K562 (cell line): ENCODE measurements around the gene SYN1. TPM values are rescaled to one million over a fixed set of nuclear protein-coding genes. Genes with fewer than 3 reads are reported as not detected.

Source experiments
- ATAC-seq: fragments of 200-7000 bp; cut with Tn5 transposase; 3 replicates; pipeline ENCODE4 v1.9.1; 2020; ENCODE audit warnings: moderate library complexity
- BruUV-seq: library from RNA; stranded (reverse); fragments of 400-500 nt; replicated peaks from 2 replicates; lab custom pipeline; 2021; lab: Mats Ljungman, UMichigan
- CTCF ChIA-PET: fragments of 300-600 bp; formaldehyde crosslinking; extraction: SDS; loops from one replicate; lab custom pipeline; 2021; ENCODE audit warnings: low intra/inter-chr PET ratio; lab: Yijun Ruan, JAX
- POLR2A ChIA-PET: fragments of 300-600, 350-650 bp; sonication (Branson Sonifier 250); formaldehyde crosslinking; extraction: SDS; loops from one replicate; lab custom pipeline; 2021; ENCODE audit warnings: antibody characterized with exemption, inconsistent platforms; lab: Yijun Ruan, JAX
- DNase-seq, 4 experiments: peaks; one replicate each; pipeline versions ENCODE4 v3.0.0 to v3.0.0-alpha.2; 2011 to 2018; ENCODE audit warnings: low spot score in 3 of 4, mixed read lengths in 3 of 4; ENCODE audit errors: extremely low read depth in 1 of 4
- FAIRE-seq: peaks from 2 replicates; lab custom pipeline; 2011; peaks lifted over from hg19 to GRCh38; lab: Jason Lieb, UNC
- H2AFZ ChIP-seq: 2 replicates; pipeline ENCODE4 v1.6.0; 2011; ENCODE audit warnings: low read depth, low read length, control low read depth, inconsistent platforms
- H3K27ac ChIP-seq: fragments of 200-600 bp; 3 replicates; pipeline ENCODE4 v1.8.0; 2011; ENCODE audit warnings: low read depth, mild to moderate bottlenecking, control low read depth, inconsistent platforms, low read length, moderate library complexity, mixed read lengths; ENCODE audit errors: extremely low read depth
- H3K27me3 ChIP-seq, 2 experiments: fragments of 300-600 bp in 1 of 2; 2 replicates in 1 of 2; 3 replicates in 1 of 2; pipeline versions ENCODE4 v1.6.0 to v1.8.0; 2011; ENCODE audit warnings: inconsistent platforms in 2 of 2, low read length in 2 of 2, mild to moderate bottlenecking in 1 of 2, mixed read lengths in 1 of 2, moderate library complexity in 1 of 2; ENCODE audit not compliant: control insufficient read depth in 2 of 2, insufficient read depth in 2 of 2
- H3K36me3 ChIP-seq: fragments of 300-600 bp; 3 replicates; pipeline ENCODE4 v1.8.0; 2011; ENCODE audit warnings: mild to moderate bottlenecking, low read length, inconsistent platforms; ENCODE audit not compliant: control insufficient read depth, insufficient read depth
- H3K4me1 ChIP-seq, 2 experiments: fragments of 200-600 bp in 1 of 2; replicated peaks in 1 of 2; 2 replicates in 1 of 2; 3 replicates in 1 of 2; pipeline versions ENCODE4 v1.5.1 to v1.8.0; 2011; ENCODE audit warnings: inconsistent platforms in 2 of 2, low read length in 2 of 2, mild to moderate bottlenecking in 1 of 2, mixed read lengths in 1 of 2, moderate library complexity in 1 of 2; ENCODE audit not compliant: control insufficient read depth in 2 of 2, insufficient read depth in 2 of 2
- H3K4me2 ChIP-seq: 2 replicates; pipeline ENCODE4 v1.6.1; 2011; ENCODE audit warnings: low read length, control low read depth, inconsistent platforms, mixed read lengths; ENCODE audit not compliant: insufficient read depth
- H3K4me3 ChIP-seq: fragments of 200-600 bp; sonication (generic), shearing (Covaris generic); 2 replicates; pipeline ENCODE4 v1.5.1; 2016; ENCODE audit warnings: control low read depth, inconsistent platforms
- H3K79me2 ChIP-seq: fragments of 200-600 bp; 3 replicates; pipeline ENCODE4 v1.8.0; 2011; ENCODE audit warnings: low read length, inconsistent platforms; ENCODE audit not compliant: control insufficient read depth, insufficient read depth
- H3K9ac ChIP-seq, 2 experiments: 2 replicates each; pipeline versions ENCODE4 v1.6.0 to v1.6.1; 2011; ENCODE audit warnings: low read depth in 2 of 2, low read length in 2 of 2, control low read depth in 1 of 2, inconsistent platforms in 1 of 2, mild to moderate bottlenecking in 1 of 2, mixed read lengths in 1 of 2; ENCODE audit not compliant: insufficient read depth in 1 of 2
- H3K9me1 ChIP-seq: one replicate; pipeline ENCODE4 v1.6.0; 2011; ENCODE audit warnings: inconsistent platforms, mild to moderate bottlenecking, low read length, moderate library complexity; ENCODE audit not compliant: control insufficient read depth, insufficient read depth
- H3K9me3 ChIP-seq: replicated peaks from 2 replicates; pipeline ENCODE4 v1.5.1; 2011; ENCODE audit warnings: low read depth, low read length, inconsistent platforms; ENCODE audit not compliant: control insufficient read depth, insufficient read depth
- H4K20me1 ChIP-seq: replicated peaks from 2 replicates; pipeline ENCODE4 v1.6.1; 2011; ENCODE audit warnings: low read length, inconsistent platforms, mixed read lengths; ENCODE audit not compliant: control insufficient read depth, insufficient read depth
- BRD9 ChIP-seq: fragments of 450-650 bp; IDR thresholded peaks from 2 replicates; pipeline ENCODE4 v1.6.1; 2018; ENCODE audit warnings: low read depth; ENCODE audit not compliant: partially characterized antibody
- CXXC5 ChIP-seq: fragments of 250-450 bp; sonication (Bioruptor Pico); IDR thresholded peaks from 2 replicates; pipeline ENCODE4 v1.8.0; 2022; ENCODE audit warnings: inconsistent platforms, mild to moderate bottlenecking, moderate library complexity
- FOXM1 ChIP-seq, 2 experiments: fragments of 450-650 bp in 1 of 2; sonication (generic) in 1 of 2; formaldehyde crosslinking in 1 of 2; IDR thresholded peaks; 2 replicates each; pipeline versions ENCODE4 v1.6.1 to v1.9.0; 2017 to 2022; ENCODE audit warnings: low read depth in 2 of 2, mild to moderate bottlenecking in 2 of 2, missing genetic modification reagents in 1 of 2, moderate library complexity in 1 of 2
- NRF1 ChIP-seq, 2 experiments: fragments of 450-650 bp; IDR thresholded peaks in 1 of 2; conservative IDR thresholded peaks in 1 of 2; 2 replicates each; pipeline ENCODE4 v1.6.1; 2014; ENCODE audit warnings: mild to moderate bottlenecking in 2 of 2
- POLR2G ChIP-seq: fragments of 200-400 bp; formaldehyde crosslinking; IDR thresholded peaks from 2 replicates; pipeline ENCODE4 v1.6.1; 2017; ENCODE audit warnings: low read depth, mild to moderate bottlenecking, antibody characterized with exemption, low read length, moderate library complexity
- REST ChIP-seq, 2 experiments: fragments of 450-650 bp; formaldehyde crosslinking in 1 of 2; IDR thresholded peaks; 2 replicates each; pipeline versions ENCODE4 v1.4.0 to v1.6.1; 2014 to 2020; ENCODE audit warnings: mild to moderate bottlenecking in 2 of 2, borderline replicate concordance in 1 of 2, low read depth in 1 of 2
- SRF ChIP-seq, 2 experiments: fragments of 250-450, 450-650 bp in 1 of 2; sonication (Bioruptor Pico) in 1 of 2; sonication (generic) in 1 of 2; formaldehyde crosslinking; IDR thresholded peaks; 2 replicates each; pipeline versions ENCODE4 v1.5.0 to v1.5.1; 2020 to 2022; ENCODE audit warnings: mild to moderate bottlenecking in 1 of 2, missing genetic modification reagents in 1 of 2
- ZNF589 ChIP-seq: fragments of 200-800 bp; sonication (Bioruptor generic); IDR thresholded peaks from 2 replicates; pipeline ENCODE4 v1.6.1; 2016; ENCODE audit warnings: low read depth, missing genetic modification characterization, missing compliant biosample characterization
- WGBS: fragments of 100-300 bp; shearing (Covaris generic); methylation state at CpG from one replicate; pipeline ENCODE4 v1.1.6; 2016; ENCODE audit warnings: low coverage, mixed read lengths; ENCODE audit not compliant: insufficient coverage; ENCODE audit errors: missing lambda C conversion rate; 5-methylcytosine and 5-hydroxymethylcytosine counted together
- in situ Hi-C: fragments of 300-500 bp; cut with MboI; formaldehyde crosslinking; loops from 4 replicates; pipeline ENCODE4 v1.15.0; 2018; ENCODE audit warnings: inconsistent platforms, mixed read lengths
- intact Hi-C: fragments of 100-400 bp; cut with micrococcal nuclease; formaldehyde crosslinking; loops from 2 replicates; pipeline ENCODE4 v1.14.2; 2022
- polyA plus RNA-seq, 8 experiments: library from polyadenylated mRNA; depleted of rRNA in 4 of 8; stranded (reverse) in 5 of 8; unstranded in 3 of 8; fragments of >200 nt; fragmentation: Nextera tagmentation in 2 of 8; fragmentation: Illumina TruSeq in 1 of 8; extraction: Ambion mirVana in 2 of 8; extraction: Trizol in 1 of 8; gene quantifications; 2 replicates each; pipeline versions ENCODE4 v1.2.1 to v1.2.3, GENCODE V29; 2011 to 2014; ENCODE audit warnings: inconsistent platforms in 1 of 8, missing spikeins in 1 of 8
- total RNA-seq, 7 experiments: library from RNA; depleted of rRNA in 6 of 7; stranded (reverse); fragments of >200 nt in 6 of 7; fragmentation: Illumina TruSeq in 2 of 7; extraction: Trizol in 2 of 7; gene quantifications; 2 replicates each; pipeline versions ENCODE4 v1.2.1 to v1.2.3, GENCODE V29; 2011 to 2021; ENCODE audit warnings: low replicate concordance in 1 of 7
- TF ChIP-seq, protein P1 (sequence below), 3 experiments: IDR thresholded peaks in 2 of 3; conservative IDR thresholded peaks in 1 of 3; 2 replicates each; pipeline ENCODE4 v1.5.1; 2011 to 2012; ENCODE audit warnings: low read length in 3 of 3, mild to moderate bottlenecking in 3 of 3, control low read depth in 2 of 3, improper control_type of control experiment in 1 of 3, inconsistent platforms in 1 of 3, low read depth in 1 of 3, mixed read lengths in 1 of 3, moderate library complexity in 1 of 3; ENCODE audit not compliant: insufficient read depth in 2 of 3

Gene SYN1
- total and polyA plus RNA-seq, 9 of the 15 experiments (the other 6 are each of a cell fraction or from before 2014, with no cell fraction given), result 0.01 to 0.28 (median 0.18) TPM; not detected in 2

- peak; percentile 55 for FAIRE-seq
- Histone ChIP-seq H2AFZ (no peak overlapping the region), H3K4me2 (peak overlapping the region; percentile 76), H3K4me3 (no peak overlapping the region), H3K9ac (peak overlapping the region; percentile 31 to 42; a peak in 2 of 4 replicates), H3K79me2 (peaks cover 35% of the 10 kb centered on the region), H3K9me3 (no peaks in the 10 kb centered on the region), H3K27me3 (no peaks in the 10 kb centered on the region), H3K27ac (peak overlapping the region; percentile 75), H3K4me1 (peaks cover 15 to 25% of the 10 kb centered on the region in 2 experiments), H3K36me3 (peaks cover 48% of the 10 kb centered on the region), H4K20me1 (0 out of 2 replicates have a peak, but pooled peaks cover 3% of the 10 kb centered on the region), H3K9me1 (no peaks in the 10 kb centered on the region)
- peak; percentile 41 for ATAC-seq
- WGBS, result 61% methylated on average over 10 of the region's 13 CpGs
- BruUV-seq, result no TSS peak
- in situ Hi-C loops (loop anchor here (5.0 kb wide), 1 partner anchor 160 kb away; no protein-coding TSS in a partner anchor), intact Hi-C loops (loop anchor here (1.0 to 5.0 kb wide), 5 partner anchors 85 to 465 kb away; partner anchors contain the start of gene ZNF81)
- ChIA-PET CTCF (interaction anchor here (0.8 kb wide), 1 partner anchor 463 kb away, joined by 4 read pairs; no protein-coding TSS in a partner anchor), POLR2A (no interaction called here)
- DNase-seq, result peak in 1 of 4 experiments; percentile 75
- TF ChIP-seq REST (IDR thresholded peaks at IDR 0.05; ENCODE audit: borderline replicate concordance) (peak; percentile 64), REST (CRISPR knock-in tag; IDR thresholded peaks at IDR 0.05; ENCODE audit: low read depth) (no peak), ZNF589 (CRISPR knock-in tag) (peak; percentile 19; the same call in 1 of the 2 replicates), CXXC5 (0 out of 2 replicates have a peak, but pooled peaks have one; percentile 13), NRF1 (conservative IDR thresholded peaks at IDR 0.05 in 1 of 2, IDR thresholded peaks at IDR 0.05 in 1 of 2) (no peak), POLR2G (peak; percentile 18; the same call in 1 of the 2 replicates), FOXM1 (IDR thresholded peaks at IDR 0.05; ENCODE audit: low read depth) (no peak), FOXM1 (CRISPR knock-in tag; IDR thresholded peaks at IDR 0.05; ENCODE audit: low read depth) (no peak), BRD9 (peak; percentile 59), SRF (CRISPR knock-in tag; IDR thresholded peaks at IDR 0.05) (no peak)
- TF ChIP-seq, protein P1, sequence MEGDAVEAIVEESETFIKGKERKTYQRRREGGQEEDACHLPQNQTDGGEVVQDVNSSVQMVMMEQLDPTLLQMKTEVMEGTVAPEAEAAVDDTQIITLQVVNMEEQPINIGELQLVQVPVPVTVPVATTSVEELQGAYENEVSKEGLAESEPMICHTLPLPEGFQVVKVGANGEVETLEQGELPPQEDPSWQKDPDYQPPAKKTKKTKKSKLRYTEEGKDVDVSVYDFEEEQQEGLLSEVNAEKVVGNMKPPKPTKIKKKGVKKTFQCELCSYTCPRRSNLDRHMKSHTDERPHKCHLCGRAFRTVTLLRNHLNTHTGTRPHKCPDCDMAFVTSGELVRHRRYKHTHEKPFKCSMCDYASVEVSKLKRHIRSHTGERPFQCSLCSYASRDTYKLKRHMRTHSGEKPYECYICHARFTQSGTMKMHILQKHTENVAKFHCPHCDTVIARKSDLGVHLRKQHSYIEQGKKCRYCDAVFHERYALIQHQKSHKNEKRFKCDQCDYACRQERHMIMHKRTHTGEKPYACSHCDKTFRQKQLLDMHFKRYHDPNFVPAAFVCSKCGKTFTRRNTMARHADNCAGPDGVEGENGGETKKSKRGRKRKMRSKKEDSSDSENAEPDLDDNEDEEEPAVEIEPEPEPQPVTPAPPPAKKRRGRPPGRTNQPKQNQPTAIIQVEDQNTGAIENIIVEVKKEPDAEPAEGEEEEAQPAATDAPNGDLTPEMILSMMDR (IDR thresholded peaks at IDR 0.05 in 2 of 3, conservative IDR thresholded peaks at IDR 0.05 in 1 of 3; ENCODE audit: insufficient read depth in 2 of 3, low read depth in 1 of 3, low read length in 3 of 3), result peak; percentile 61 to 71 (median 69)
Measured at GRCh38 chrX:47562615-47563243, 56.9 kb downstream of the SYN1 start.
